SK-N-MC (cell line): ENCODE data around the gene MORC3.
"Not testable (repeated sequence)": the region's sequence is repeated elsewhere in the genome, so short reads cannot be mapped to it uniquely, and the experiment has no call there.

Experiments used
- DNase-seq: peaks from one replicate; pipeline ENCODE4 v3.0.0-alpha.2; 2011; ENCODE audit warnings: low read depth, low spot score
- H3K27ac ChIP-seq: fragments of 200-600 bp; sonication (generic); 2 replicates; pipeline ENCODE4 v1.5.1; 2016; ENCODE audit warnings: mixed run types
- H3K36me3 ChIP-seq: fragments of 200-600 bp; sonication (generic); 2 replicates; pipeline ENCODE4 v1.6.1; 2017; ENCODE audit warnings: antibody characterized with exemption, low read length, mixed read lengths; ENCODE audit not compliant: insufficient read depth
- H3K4me3 ChIP-seq: fragments of 200-600 bp; sonication (generic); 2 replicates; pipeline ENCODE4 v1.5.1; 2016
- H3K9ac ChIP-seq: fragments of 200-600 bp; sonication (generic); 2 replicates; pipeline ENCODE4 v1.8.0; 2017; ENCODE audit warnings: mixed run types, mixed read lengths; ENCODE audit not compliant: insufficient read length
- H3K9me3 ChIP-seq: fragments of 200-600 bp; sonication (generic); 2 replicates; pipeline ENCODE4 v1.6.1; 2017; ENCODE audit warnings: low read depth, mild to moderate bottlenecking, antibody characterized with exemption, low read length, moderate library complexity, mixed read lengths
- EZH2 ChIP-seq: fragments of 200-600 bp; sonication (generic); IDR thresholded peaks from one replicate; pipeline ENCODE4 v1.6.1; 2017; ENCODE audit warnings: antibody characterized with exemption
- FOXP2 ChIP-seq: optimal IDR thresholded peaks from 2 replicates; pipeline ENCODE3; 2011; ENCODE audit warnings: mild to moderate bottlenecking, moderate library complexity; ENCODE audit not compliant: insufficient read depth; ENCODE audit errors: extremely low read length, control extremely low read depth
- POLR2AphosphoS5 ChIP-seq: IDR thresholded peaks from 2 replicates; pipeline ENCODE4 v1.6.1; 2012; ENCODE audit warnings: mild to moderate bottlenecking, low read depth, low read length, borderline replicate concordance

The MORC3 gene

DNA sequence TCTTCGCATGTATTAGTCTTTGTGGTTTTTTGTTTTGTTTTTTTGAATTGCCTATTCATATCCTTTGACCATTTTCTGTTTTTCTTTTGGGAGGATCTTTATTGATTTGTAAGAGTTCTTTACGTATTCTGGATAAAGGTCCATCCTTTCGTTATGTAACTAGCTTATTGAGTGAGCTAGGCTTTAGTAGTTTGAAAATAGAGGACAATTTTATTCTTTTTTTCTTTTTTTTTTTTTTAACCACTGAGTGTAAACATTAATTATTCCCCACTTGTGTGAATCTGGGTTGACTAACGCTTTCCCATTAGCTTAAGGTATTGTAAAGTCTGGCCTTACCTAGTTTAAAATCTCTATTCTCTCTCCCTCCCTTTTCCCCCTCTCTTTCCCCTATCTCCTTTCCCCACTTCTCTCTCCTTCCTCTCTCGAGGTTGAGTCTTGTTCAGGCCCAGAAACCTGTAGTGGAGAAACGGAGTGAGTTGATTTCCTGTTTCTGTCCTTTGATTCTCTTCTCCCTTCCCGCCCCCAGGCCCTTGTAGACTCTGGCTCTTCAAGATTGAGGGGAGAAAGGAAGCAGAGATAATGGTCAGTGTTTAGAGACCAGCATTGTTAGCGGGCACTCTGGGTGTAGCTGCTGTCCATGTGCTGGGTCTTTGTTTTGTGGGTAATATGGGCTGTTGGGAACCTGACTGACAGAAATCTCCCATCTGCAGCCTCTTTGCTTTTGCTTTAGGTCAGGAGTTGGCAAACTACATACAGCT, 1.5 kb downstream of the MORC3 start:
- no peak for DNase-seq
- peaks cover 20% of the 10 kb centered on the region for H3K36me3 ChIP-seq
- peak overlapping the region; percentile 73 for H3K9ac ChIP-seq
- peak overlapping the region; percentile 98 for H3K4me3 ChIP-seq
- no peak for TF ChIP-seq EZH2
- no peak for TF ChIP-seq FOXP2
- no peak for TF ChIP-seq POLR2AphosphoS5
- peak overlapping the region; percentile 90 for H3K27ac ChIP-seq
- H3K9me3 ChIP-seq, result no peaks in the 10 kb centered on the region

DNA sequence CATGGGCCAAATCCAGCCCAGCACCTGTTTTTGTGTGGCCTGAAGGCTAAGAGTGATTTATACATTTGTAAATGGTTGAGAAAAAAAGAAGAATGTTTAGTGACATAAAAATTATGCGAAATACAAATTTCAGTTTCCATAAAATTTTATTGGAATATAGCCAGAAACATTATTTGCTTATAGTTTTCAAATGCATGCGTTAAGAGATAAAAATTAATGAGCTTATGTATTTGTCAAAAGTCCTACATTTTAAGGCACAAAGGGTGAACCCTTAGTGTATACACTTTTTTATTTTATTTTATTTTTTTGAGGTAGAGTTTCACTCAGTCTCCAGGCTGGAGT, 2.1 kb downstream of the MORC3 start:
- Histone ChIP-seq H3K9ac (peak overlapping the region; percentile 73), H3K4me3 (peak overlapping the region; percentile 98), H3K27ac (peak overlapping the region; percentile 90), H3K9me3 (no peaks in the 10 kb centered on the region), H3K36me3 (peaks cover 20% of the 10 kb centered on the region)
- DNase-seq, result no peak
- TF ChIP-seq POLR2AphosphoS5, result no peak
- no peak for TF ChIP-seq EZH2
- no peak for TF ChIP-seq FOXP2

DNA sequence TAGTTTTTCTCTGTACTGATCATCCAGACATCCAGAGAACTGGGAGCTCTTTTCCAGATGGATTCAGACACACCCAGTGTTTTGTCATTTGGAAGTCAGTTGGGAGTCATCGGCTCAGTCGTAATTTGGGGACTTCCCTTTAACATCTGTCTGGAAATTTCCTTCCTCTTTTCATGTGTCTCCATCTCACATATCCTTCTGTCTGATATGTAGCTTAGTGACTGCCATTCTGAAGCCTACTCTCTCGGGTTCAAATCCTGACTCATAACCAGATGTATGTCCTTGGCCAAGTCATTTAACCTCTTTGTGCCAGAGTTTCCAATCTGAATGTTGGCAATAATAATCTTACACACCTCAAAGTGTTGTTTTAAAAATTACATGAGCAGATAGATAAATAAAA, 3.0 kb downstream of the MORC3 start:
- peaks cover 20% of the 10 kb centered on the region for H3K36me3 ChIP-seq
- TF ChIP-seq EZH2 (no peak), POLR2AphosphoS5 (no peak)
- H3K4me3 ChIP-seq, result no peak overlapping the region; the same call in 1 of the 2 replicates
- no peaks in the 10 kb centered on the region for H3K9me3 ChIP-seq
- peak overlapping the region; percentile 90 for H3K27ac ChIP-seq
- no peak for DNase-seq
- no peak overlapping the region for H3K9ac ChIP-seq

DNA sequence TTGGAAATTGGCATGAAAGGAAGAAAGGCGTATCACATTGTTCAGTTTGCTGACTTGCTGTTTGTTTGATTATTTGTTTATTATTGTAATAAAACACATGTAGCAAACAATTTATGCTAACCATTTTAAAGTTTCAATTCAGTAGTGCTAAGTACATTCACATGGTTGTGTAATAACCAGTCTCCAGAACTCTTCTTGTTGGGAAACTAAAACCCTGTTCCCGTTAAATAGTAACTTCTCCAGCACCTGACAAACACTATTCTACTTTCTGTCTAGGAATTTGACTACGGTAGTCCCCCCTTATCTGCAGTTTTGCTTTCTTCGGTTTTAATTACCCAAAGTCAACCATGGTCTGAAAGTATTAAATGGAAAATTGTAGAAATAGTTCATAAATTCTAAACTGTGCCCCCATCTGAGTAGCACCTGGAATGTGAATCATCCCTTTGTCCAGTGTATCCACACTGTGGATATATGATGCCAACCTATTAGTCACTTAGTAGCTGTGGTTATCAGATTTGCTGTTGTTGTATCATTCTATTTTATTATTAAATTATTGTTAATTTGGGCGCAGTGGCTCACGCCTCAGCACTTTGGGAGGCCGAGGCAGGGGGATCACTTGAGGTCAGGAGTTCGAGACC, 5.5 kb downstream of the MORC3 start:
- peaks cover 20% of the 10 kb centered on the region for H3K36me3 ChIP-seq
- H3K9ac ChIP-seq, result no peak overlapping the region
- no peak overlapping the region for H3K4me3 ChIP-seq
- H3K27ac ChIP-seq, result no peak overlapping the region
- TF ChIP-seq FOXP2 (no peak), POLR2AphosphoS5 (no peak), EZH2 (no peak)
- no peaks in the 10 kb centered on the region for H3K9me3 ChIP-seq
- no peak for DNase-seq

DNA sequence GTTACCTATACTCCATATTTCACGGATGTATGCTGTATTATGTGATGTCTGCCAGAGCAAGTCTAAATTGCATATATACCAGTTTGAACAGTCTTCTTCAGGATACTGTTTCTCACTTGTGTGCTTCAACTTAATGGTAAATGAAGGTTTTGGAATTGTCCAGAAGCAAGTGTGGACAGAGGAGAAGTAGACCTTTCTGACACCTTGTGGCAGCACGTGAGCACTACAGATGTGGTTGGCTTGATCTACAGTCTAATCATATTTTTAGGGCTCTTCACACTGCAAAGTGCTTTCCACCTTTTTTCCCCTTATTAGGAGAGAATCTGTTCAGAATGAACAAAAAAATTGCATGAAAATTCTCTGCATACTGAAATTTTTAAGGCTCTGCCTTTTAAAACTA, 10.9 kb downstream of the MORC3 start:
- Histone ChIP-seq H3K9ac (no peak overlapping the region), H3K36me3 (peaks cover 6% of the 10 kb centered on the region; the same call in 1 of the 2 replicates), H3K9me3 (no peaks in the 10 kb centered on the region), H3K4me3 (no peak overlapping the region), H3K27ac (no peak overlapping the region)
- TF ChIP-seq POLR2AphosphoS5, result no peak
- no peak for TF ChIP-seq FOXP2
- TF ChIP-seq EZH2, result no peak
- no peak for DNase-seq

DNA sequence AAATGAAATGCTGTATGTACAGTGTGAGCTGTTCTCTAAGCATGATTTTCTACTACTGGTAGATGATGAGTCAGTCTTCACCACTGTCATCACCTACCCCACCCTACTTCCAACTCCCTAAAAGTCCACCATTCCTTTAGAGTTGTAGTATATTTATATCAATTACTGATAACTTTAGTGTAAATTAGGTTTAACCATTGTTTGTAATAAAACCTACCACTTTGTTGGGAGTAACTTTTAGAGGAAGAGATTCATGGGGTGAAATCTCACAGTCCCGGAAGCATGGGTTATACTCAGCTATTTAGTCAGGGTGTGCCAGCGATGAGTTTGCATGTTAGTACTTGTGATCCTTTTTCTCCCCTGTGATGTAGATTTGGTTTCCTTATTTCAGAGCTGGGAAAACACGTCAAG, 17.1 kb downstream of the MORC3 start:
- no peak overlapping the region for H3K4me3 ChIP-seq
- H3K9ac ChIP-seq, result no peak overlapping the region
- TF ChIP-seq FOXP2 (no peak), POLR2AphosphoS5 (no peak), EZH2 (no peak)
- no peak for DNase-seq
- H3K9me3 ChIP-seq, result no peaks in the 10 kb centered on the region
- H3K36me3 ChIP-seq, result peaks cover 50% of the 10 kb centered on the region
- H3K27ac ChIP-seq, result no peak overlapping the region

DNA sequence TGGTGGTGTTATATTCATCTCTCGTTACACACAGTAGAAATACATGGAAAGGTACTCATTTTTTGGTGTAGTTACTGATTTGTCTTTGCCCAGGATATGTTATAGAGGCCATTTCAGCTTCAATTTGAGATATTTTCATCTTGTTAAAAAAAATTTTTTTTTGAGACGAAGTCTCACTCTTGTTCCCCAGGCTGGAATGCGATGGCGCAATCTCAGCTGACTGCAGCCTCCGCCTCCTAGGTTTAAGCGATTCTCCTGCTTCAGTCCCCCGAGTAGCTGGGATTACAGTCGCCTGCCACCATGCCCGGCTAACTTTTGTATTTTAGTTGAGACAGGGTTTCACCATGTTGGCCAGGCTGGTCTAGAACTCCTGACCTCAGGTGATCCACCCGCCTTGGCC, 19.0 kb downstream of the MORC3 start:
- no peak overlapping the region for H3K9ac ChIP-seq
- H3K36me3 ChIP-seq, result peaks cover 56% of the 10 kb centered on the region
- no peak for DNase-seq
- H3K27ac ChIP-seq, result no peak overlapping the region
- no peak for TF ChIP-seq EZH2
- TF ChIP-seq POLR2AphosphoS5, result no peak
- TF ChIP-seq FOXP2, result no peak
- H3K9me3 ChIP-seq, result no peaks in the 10 kb centered on the region
- no peak overlapping the region for H3K4me3 ChIP-seq

DNA sequence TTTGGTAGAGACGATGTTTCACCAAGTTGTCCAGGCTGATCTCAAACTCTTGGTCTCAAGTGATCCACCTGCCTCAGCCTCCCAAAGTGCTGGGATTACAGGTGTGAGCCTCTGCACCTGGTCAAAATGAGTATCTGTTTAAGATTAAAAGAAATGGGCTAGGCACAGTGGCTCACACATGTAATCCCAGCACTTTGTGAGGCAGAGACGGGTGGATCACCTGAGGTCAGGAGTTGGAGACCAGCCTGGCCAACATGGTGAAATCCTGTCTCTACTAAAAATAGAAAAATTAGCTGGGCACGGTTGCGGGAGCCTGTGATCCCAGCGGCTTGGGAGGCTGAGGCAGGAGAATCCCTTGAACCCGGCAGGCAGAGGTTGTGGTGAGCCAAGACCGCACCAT, 22.6 kb downstream of the MORC3 start:
- H3K9ac ChIP-seq, DNase-seq, H3K9me3 ChIP-seq, H3K4me3 ChIP-seq, H3K27ac ChIP-seq: not testable (repeated sequence)
- H3K36me3 ChIP-seq, result peaks cover 71% of the 10 kb centered on the region

DNA sequence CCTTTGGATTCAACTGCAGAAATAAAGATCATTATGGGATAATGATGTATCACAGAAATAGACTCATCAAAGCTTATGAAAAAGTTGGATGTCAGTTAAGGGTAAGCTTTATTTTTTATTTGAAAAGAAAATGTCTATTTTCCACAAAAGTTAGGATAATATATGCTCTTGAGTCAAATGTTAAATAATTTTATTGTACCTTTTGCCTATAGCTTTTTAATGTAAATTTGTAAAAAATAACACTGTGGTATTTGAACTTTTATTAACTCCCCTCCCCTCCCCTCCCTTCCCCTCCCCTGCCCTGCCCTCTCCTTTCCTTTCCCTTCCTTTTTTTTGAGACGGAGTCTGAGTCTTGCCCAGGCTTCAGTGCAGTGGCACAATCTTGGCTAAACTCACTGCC, 24.9 kb downstream of the MORC3 start:
- Histone ChIP-seq H3K9me3 (no peaks in the 10 kb centered on the region), H3K27ac (no peak overlapping the region), H3K36me3 (peaks cover 64% of the 10 kb centered on the region), H3K9ac (no peak overlapping the region), H3K4me3 (no peak overlapping the region)
- DNase-seq, result no peak
- TF ChIP-seq EZH2 (no peak), POLR2AphosphoS5 (no peak), FOXP2 (no peak)
